H1 (cell line): ENCODE measurements around the gene TMEM52B.

Source experiments
- CBX8 ChIP-seq: fragments of 300-800, 300-1000 bp; sonication (generic); IDR thresholded peaks from 2 replicates; pipeline ENCODE4 v1.7.1; 2016; ENCODE audit warnings: low read depth, low read length, borderline replicate concordance
- CEBPB ChIP-seq: IDR thresholded peaks from 2 replicates; pipeline ENCODE4 v1.6.1; 2012; ENCODE audit warnings: low read depth, low read length
- CHD2 ChIP-seq: IDR thresholded peaks from 2 replicates; pipeline ENCODE4 v1.6.1; 2012; ENCODE audit warnings: low read length, improper control_type of control experiment
- EP300 ChIP-seq, 2 experiments: IDR thresholded peaks; 1 replicate in 1 of 2; 2 replicates in 1 of 2; pipeline ENCODE4 v1.6.1; 2011 to 2012; ENCODE audit warnings: low read depth in 2 of 2, low read length in 2 of 2, mild to moderate bottlenecking in 2 of 2, borderline replicate concordance in 1 of 2, inconsistent platforms in 1 of 2, moderate library complexity in 1 of 2
- EZH2 ChIP-seq: fragments of 200-600 bp; sonication (generic); IDR thresholded peaks from 2 replicates; pipeline ENCODE4 v1.7.1; 2012; ENCODE audit warnings: low read depth, mild to moderate bottlenecking, moderate library complexity, low read length, inconsistent platforms; ENCODE audit not compliant: severe bottlenecking
- POLR2A ChIP-seq, 2 experiments: IDR thresholded peaks; 1 replicate in 1 of 2; 2 replicates in 1 of 2; pipeline ENCODE4 v1.6.1; 2011; ENCODE audit warnings: low read depth in 2 of 2, low read length in 2 of 2, mild to moderate bottlenecking in 2 of 2; ENCODE audit errors: control extremely low read depth in 1 of 2
- POLR2AphosphoS5 ChIP-seq: IDR thresholded peaks from 2 replicates; pipeline ENCODE4 v1.6.1; 2011; ENCODE audit warnings: low read depth, low read length
- RNF2 ChIP-seq: fragments of 200-900, 300-1000 bp; sonication (generic); IDR thresholded peaks from 2 replicates; pipeline ENCODE4 v1.7.1; 2016; ENCODE audit warnings: borderline replicate concordance, low read depth, mild to moderate bottlenecking, antibody characterized with exemption, low read length; ENCODE audit not compliant: poor library complexity, severe bottlenecking; ENCODE audit errors: missing control alignments
- TBP ChIP-seq: IDR thresholded peaks from 2 replicates; pipeline ENCODE4 v1.6.1; 2011; ENCODE audit warnings: low read depth, low read length, improper control_type of control experiment
- TF ChIP-seq, protein P1 (sequence below), 3 experiments: IDR thresholded peaks; 1 replicate in 2 of 3; 2 replicates in 1 of 3; pipeline versions ENCODE4 v1.5.1 to v1.6.1; 2011; ENCODE audit warnings: low read length in 3 of 3, mild to moderate bottlenecking in 3 of 3, inconsistent platforms in 2 of 3, low read depth in 1 of 3, moderate library complexity in 1 of 3; ENCODE audit not compliant: insufficient read depth in 1 of 3; ENCODE audit errors: control extremely low read depth in 1 of 3
- TF ChIP-seq, protein P2 (sequence below): IDR thresholded peaks from 2 replicates; pipeline ENCODE4 v1.6.1; 2011; ENCODE audit warnings: low read depth, mild to moderate bottlenecking, low read length; ENCODE audit not compliant: insufficient read depth
- TF ChIP-seq, protein P3 (sequence below): IDR thresholded peaks from 2 replicates; pipeline ENCODE4 v1.6.1; 2012; ENCODE audit warnings: inconsistent platforms

DNA sequence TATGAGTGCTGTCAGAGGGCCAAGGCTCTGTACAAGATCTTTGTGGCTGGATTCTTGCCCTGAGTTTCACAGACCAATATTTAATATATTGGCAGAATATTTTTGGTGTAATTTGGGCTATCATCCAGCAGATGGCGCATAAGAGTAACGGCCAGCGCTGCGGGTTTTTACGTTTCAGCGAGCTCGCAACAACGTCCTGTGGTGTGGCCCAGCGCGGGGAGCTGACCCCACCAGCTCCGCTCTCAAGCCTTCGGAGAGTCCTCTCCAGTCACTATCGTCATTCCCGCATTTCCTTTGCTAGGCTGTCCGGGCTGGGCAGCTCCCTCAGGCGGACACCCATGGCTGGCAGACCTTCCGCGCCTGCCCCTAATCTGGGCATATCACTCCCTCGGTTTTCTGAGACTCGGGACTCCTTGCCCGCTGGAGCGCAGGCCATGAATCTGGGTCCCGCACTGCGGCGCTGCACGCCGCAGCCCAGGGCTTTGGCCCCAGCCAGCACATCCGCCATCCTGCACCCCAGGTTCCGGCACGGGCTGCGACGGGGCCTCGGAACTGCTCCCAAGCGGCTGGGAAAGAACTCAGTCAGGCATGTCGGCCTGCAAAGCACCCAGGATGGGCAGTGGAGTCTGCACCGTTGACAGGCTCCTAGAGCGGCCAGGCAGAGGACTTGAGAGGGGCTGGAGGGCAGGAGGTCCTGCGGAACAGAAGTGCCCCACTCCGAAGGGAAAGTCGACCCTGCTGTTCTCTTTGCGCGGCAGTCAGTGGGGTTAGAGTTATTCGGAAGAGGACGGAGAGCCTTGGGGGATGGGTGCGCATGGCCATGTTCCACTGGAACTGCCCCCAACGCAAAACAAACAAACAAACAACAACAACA is 25.3 kb upstream of the TMEM52B start:
- TF ChIP-seq, protein P1, sequence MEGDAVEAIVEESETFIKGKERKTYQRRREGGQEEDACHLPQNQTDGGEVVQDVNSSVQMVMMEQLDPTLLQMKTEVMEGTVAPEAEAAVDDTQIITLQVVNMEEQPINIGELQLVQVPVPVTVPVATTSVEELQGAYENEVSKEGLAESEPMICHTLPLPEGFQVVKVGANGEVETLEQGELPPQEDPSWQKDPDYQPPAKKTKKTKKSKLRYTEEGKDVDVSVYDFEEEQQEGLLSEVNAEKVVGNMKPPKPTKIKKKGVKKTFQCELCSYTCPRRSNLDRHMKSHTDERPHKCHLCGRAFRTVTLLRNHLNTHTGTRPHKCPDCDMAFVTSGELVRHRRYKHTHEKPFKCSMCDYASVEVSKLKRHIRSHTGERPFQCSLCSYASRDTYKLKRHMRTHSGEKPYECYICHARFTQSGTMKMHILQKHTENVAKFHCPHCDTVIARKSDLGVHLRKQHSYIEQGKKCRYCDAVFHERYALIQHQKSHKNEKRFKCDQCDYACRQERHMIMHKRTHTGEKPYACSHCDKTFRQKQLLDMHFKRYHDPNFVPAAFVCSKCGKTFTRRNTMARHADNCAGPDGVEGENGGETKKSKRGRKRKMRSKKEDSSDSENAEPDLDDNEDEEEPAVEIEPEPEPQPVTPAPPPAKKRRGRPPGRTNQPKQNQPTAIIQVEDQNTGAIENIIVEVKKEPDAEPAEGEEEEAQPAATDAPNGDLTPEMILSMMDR (IDR thresholded peaks at IDR 0.05; ENCODE audit: control extremely low read depth in 1 of 3, insufficient read depth in 1 of 3, low read depth in 1 of 3, low read length in 3 of 3), result peak; percentile 15 to 67 (median 56)
- peak; percentile 32 to 39; a peak in 2 of 3 replicates for TF ChIP-seq POLR2A (IDR thresholded peaks at IDR 0.05; ENCODE audit: control extremely low read depth in 1 of 2, low read depth in 2 of 2, low read length in 2 of 2)
- peak; percentile 19 for TF ChIP-seq EZH2
- no peak for TF ChIP-seq CBX8
- peak; percentile 71 for TF ChIP-seq POLR2AphosphoS5
- no peak for TF ChIP-seq EP300 (IDR thresholded peaks at IDR 0.05; ENCODE audit: borderline replicate concordance in 1 of 2, low read depth in 2 of 2, low read length in 2 of 2)
- TF ChIP-seq TBP, result peak; percentile 84
- TF ChIP-seq, protein P2, sequence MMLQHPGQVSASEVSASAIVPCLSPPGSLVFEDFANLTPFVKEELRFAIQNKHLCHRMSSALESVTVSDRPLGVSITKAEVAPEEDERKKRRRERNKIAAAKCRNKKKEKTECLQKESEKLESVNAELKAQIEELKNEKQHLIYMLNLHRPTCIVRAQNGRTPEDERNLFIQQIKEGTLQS, result no peak
- TF ChIP-seq CHD2, result no peak
- TF ChIP-seq, protein P3, sequence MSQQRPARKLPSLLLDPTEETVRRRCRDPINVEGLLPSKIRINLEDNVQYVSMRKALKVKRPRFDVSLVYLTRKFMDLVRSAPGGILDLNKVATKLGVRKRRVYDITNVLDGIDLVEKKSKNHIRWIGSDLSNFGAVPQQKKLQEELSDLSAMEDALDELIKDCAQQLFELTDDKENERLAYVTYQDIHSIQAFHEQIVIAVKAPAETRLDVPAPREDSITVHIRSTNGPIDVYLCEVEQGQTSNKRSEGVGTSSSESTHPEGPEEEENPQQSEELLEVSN, result 0 out of 2 replicates have a peak, but pooled peaks have one; percentile 45
- TF ChIP-seq RNF2, result no peak
- no peak for TF ChIP-seq CEBPB
